Glomerular visceral epithelial cell (primary cell): ENCODE data around the gene KCNN1.
"Not testable (repeated sequence)": the region's sequence is repeated elsewhere in the genome, so short reads cannot be mapped to it uniquely, and the experiment has no call there.

Experiments used
- DNase-seq: peaks from one replicate; pipeline ENCODE4 v3.0.0-alpha.2; 2016; ENCODE audit errors: extremely low spot score

The KCNN1 gene

GRCh38 chr19:17969096-17969792 is 2.3 kb downstream of the KCNN1 start:
- no peak for DNase-seq

- no peak for DNase-seq
Observed at GRCh38 chr19:17972230-17972629, 5.3 kb downstream of the KCNN1 start.

GRCh38 chr19:17973759-17974158 is 6.9 kb downstream of the KCNN1 start:
- DNase-seq: no peak

- DNase-seq: no peak
Observed at GRCh38 chr19:17974551-17974950, 7.6 kb downstream of the KCNN1 start.

- DNase-seq: no peak
Observed at GRCh38 chr19:17975032-17975431, 8.1 kb downstream of the KCNN1 start.

GRCh38 chr19:17977021-17977420 is 10.1 kb downstream of the KCNN1 start:
- no peak for DNase-seq

- no peak for DNase-seq
Observed at GRCh38 chr19:17977488-17977887, 10.6 kb downstream of the KCNN1 start.

GRCh38 chr19:17981611-17982010 is 14.7 kb downstream of the KCNN1 start:
- no peak for DNase-seq

GRCh38 chr19:17982430-17982829 is 15.5 kb downstream of the KCNN1 start:
- DNase-seq: no peak

GRCh38 chr19:17985037-17985818 is 18.3 kb downstream of the KCNN1 start:
- no peak for DNase-seq

- not testable (repeated sequence) for DNase-seq
Observed at GRCh38 chr19:17986569-17986968, 19.7 kb downstream of the KCNN1 start.

GRCh38 chr19:17988161-17988560 is 21.3 kb downstream of the KCNN1 start:
- DNase-seq: no peak

- no peak for DNase-seq
Observed at GRCh38 chr19:17989425-17990094, 22.7 kb downstream of the KCNN1 start.

GRCh38 chr19:17993076-17993813 is 26.3 kb downstream of the KCNN1 start:
- no peak for DNase-seq

GRCh38 chr19:17996826-17997316 is 30.0 kb downstream of the KCNN1 start:
- DNase-seq: peak; percentile 82

- DNase-seq: no peak
Observed at GRCh38 chr19:17997969-17998826, 31.3 kb downstream of the KCNN1 start.

- no peak for DNase-seq
Observed at GRCh38 chr19:17998827-17999150, 31.9 kb downstream of the KCNN1 start.

GRCh38 chr19:17999684-18000479 is 33.0 kb downstream of the KCNN1 start:
- no peak for DNase-seq

GRCh38 chr19:18000480-18000914 is 33.6 kb downstream of the KCNN1 start:
- no peak for DNase-seq
